Muscle layer of duodenum (tissue), 2 donors: ENCODE data around the gene SPINK2.
A peak's percentile ranks its signal among the peaks of the same experiment; 100 is the strongest.

Experiments used
- H3K27ac ChIP-seq: one replicate; pipeline ENCODE4 v1.7.0; 2013; ENCODE audit warnings: mild to moderate bottlenecking, low read length
- H3K27me3 ChIP-seq: one replicate; pipeline ENCODE4 v1.7.0; 2013; ENCODE audit warnings: low read depth, mild to moderate bottlenecking, control low read depth, low read length
- H3K36me3 ChIP-seq, 2 donors: one replicate each; pipeline ENCODE4 v1.7.0; 2013; ENCODE audit warnings: low read length in 2 of 2, control low read depth in 1 of 2, mild to moderate bottlenecking in 1 of 2; ENCODE audit not compliant: insufficient read depth in 2 of 2, control insufficient read depth in 1 of 2
- H3K4me1 ChIP-seq, 2 donors: one replicate each; pipeline ENCODE4 v1.7.0; 2013; ENCODE audit warnings: low read length in 2 of 2, mild to moderate bottlenecking in 2 of 2, control low read depth in 1 of 2, moderate library complexity in 1 of 2; ENCODE audit not compliant: insufficient read depth in 2 of 2, control insufficient read depth in 1 of 2
- H3K4me3 ChIP-seq, 2 donors: one replicate each; pipeline ENCODE4 v1.7.0; 2013; ENCODE audit warnings: low read length in 2 of 2, low read depth in 1 of 2, mild to moderate bottlenecking in 1 of 2
- H3K9me3 ChIP-seq, 2 donors: one replicate each; pipeline ENCODE4 v1.7.0; 2013; ENCODE audit warnings: low read length in 2 of 2, control low read depth in 1 of 2, mild to moderate bottlenecking in 1 of 2; ENCODE audit not compliant: control insufficient read depth in 1 of 2
- donor health status: healthy.

The SPINK2 gene

GRCh38 chr4:56799161-56799759, 22.2 kb downstream of the SPINK2 start:
- Histone ChIP-seq H3K36me3 (no peaks in the 10 kb centered on the region), H3K27ac (peak overlapping the region; percentile 90), H3K9me3 (no peaks in the 10 kb centered on the region), H3K4me3 (peak overlapping the region; percentile 73 to 97), H3K27me3 (no peaks in the 10 kb centered on the region), H3K4me1 (no peaks in the 10 kb centered on the region)

- H3K27ac ChIP-seq = no peak overlapping the region
- no peak overlapping the region for H3K4me3 ChIP-seq
- no peaks in the 10 kb centered on the region for H3K36me3 ChIP-seq
- H3K9me3 ChIP-seq = no peaks in the 10 kb centered on the region
- H3K27me3 ChIP-seq = no peaks in the 10 kb centered on the region
- no peaks in the 10 kb centered on the region for H3K4me1 ChIP-seq
These were observed 25.3 kb downstream of the SPINK2 start for GRCh38 chr4:56796211-56796610.

- no peaks in the 10 kb centered on the region for H3K9me3 ChIP-seq
- H3K27me3 ChIP-seq = no peaks in the 10 kb centered on the region
- no peaks in the 10 kb centered on the region for H3K36me3 ChIP-seq
- peaks cover 0 to 6% of the 10 kb centered on the region in 2 donors for H3K4me1 ChIP-seq
- H3K27ac ChIP-seq = no peak overlapping the region
- H3K4me3 ChIP-seq = no peak overlapping the region
These were observed 30.2 kb downstream of the SPINK2 start for GRCh38 chr4:56791316-56791715.

GRCh38 chr4:56790691-56791091, 30.8 kb downstream of the SPINK2 start:
- Histone ChIP-seq H3K4me1 (peaks cover 0 to 6% of the 10 kb centered on the region in 2 donors), H3K27ac (no peak overlapping the region), H3K36me3 (no peaks in the 10 kb centered on the region), H3K9me3 (no peaks in the 10 kb centered on the region), H3K4me3 (no peak overlapping the region), H3K27me3 (no peaks in the 10 kb centered on the region)

- Histone ChIP-seq H3K27me3 (no peaks in the 10 kb centered on the region), H3K9me3 (no peaks in the 10 kb centered on the region), H3K36me3 (no peaks in the 10 kb centered on the region), H3K4me1 (peaks cover 0 to 6% of the 10 kb centered on the region in 2 donors), H3K27ac (no peak overlapping the region), H3K4me3 (no peak overlapping the region)
These were observed 33.4 kb downstream of the SPINK2 start for GRCh38 chr4:56788081-56788480.

DNA sequence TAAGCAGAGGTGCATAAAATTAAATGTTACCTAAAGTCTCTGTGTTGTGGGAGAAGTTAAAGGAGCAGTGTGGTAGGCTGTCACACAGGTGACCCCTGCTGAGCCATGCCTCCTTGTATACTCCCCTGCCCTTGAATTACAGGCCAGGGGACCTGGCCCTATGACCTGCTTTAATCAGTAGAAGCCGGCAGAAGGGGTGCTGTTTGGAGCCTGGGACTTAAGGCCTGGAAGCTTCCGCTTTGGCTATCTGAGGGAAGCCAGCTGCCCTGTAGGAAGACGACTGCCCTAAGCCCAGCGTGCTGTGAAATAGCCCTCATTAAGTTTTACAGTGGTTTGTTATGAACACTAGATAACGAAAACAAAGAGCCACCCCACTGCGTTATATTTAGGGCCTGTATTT, 34.1 kb downstream of the SPINK2 start:
- H3K27me3 ChIP-seq = no peaks in the 10 kb centered on the region
- no peaks in the 10 kb centered on the region for H3K36me3 ChIP-seq
- peaks cover 0 to 6% of the 10 kb centered on the region in 2 donors for H3K4me1 ChIP-seq
- peak overlapping the region in 1 of 2 donors; percentile 11 for H3K4me3 ChIP-seq
- peak overlapping the region; percentile 58 for H3K27ac ChIP-seq
- H3K9me3 ChIP-seq = no peaks in the 10 kb centered on the region

- no peaks in the 10 kb centered on the region for H3K9me3 ChIP-seq
- no peak overlapping the region for H3K4me3 ChIP-seq
- H3K27ac ChIP-seq = peak overlapping the region; percentile 58
- no peaks in the 10 kb centered on the region for H3K27me3 ChIP-seq
- H3K4me1 ChIP-seq = peaks cover 0 to 6% of the 10 kb centered on the region in 2 donors
- H3K36me3 ChIP-seq = no peaks in the 10 kb centered on the region
These were observed 34.5 kb downstream of the SPINK2 start for GRCh38 chr4:56786955-56787354.

DNA sequence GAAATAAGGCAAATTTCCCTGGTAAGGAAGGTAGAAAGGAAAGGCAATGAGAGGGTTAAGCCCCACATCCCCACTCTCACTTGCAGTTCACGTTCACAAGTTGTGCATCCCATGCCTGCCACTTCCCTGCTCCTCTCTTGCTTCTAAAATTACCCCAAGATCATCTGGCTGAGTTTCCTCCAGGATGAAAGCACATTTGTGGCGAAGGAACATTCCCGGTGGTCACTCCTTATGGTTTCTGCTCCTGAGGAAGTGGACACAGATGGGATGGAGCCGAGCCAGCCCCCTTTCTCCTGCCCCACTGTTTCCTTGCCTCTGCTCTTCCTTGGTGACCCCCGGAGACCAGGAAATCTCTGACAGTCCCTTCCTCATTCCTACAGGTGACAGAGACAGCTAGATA, 37.5 kb downstream of the SPINK2 start:
- Histone ChIP-seq H3K36me3 (no peaks in the 10 kb centered on the region), H3K27ac (no peak overlapping the region), H3K27me3 (no peaks in the 10 kb centered on the region), H3K4me3 (no peak overlapping the region), H3K9me3 (no peaks in the 10 kb centered on the region), H3K4me1 (peaks cover 0 to 6% of the 10 kb centered on the region in 2 donors)

DNA sequence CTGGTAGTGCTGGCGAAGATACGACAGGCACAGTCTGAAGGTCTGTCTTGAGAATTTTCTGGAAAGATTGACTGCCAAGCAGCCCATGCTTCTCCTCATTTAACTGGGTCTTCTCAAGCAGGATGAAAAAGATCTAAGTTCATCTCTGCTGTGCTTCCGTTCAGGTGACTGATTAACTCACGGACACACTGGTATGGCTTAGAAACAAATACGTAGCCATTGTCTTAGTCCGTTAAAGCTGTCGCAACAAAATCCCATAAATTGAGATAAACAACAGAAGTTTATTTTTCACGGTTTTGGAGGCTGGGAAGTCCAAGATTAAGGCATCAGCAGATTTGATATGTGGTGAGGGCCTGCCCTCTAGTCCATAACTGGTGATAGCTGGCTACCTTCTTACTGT, 39.5 kb downstream of the SPINK2 start:
- H3K4me3 ChIP-seq = no peak overlapping the region
- no peaks in the 10 kb centered on the region for H3K9me3 ChIP-seq
- no peaks in the 10 kb centered on the region for H3K27me3 ChIP-seq
- no peak overlapping the region for H3K27ac ChIP-seq
- H3K36me3 ChIP-seq = no peaks in the 10 kb centered on the region
- H3K4me1 ChIP-seq = no peaks in the 10 kb centered on the region

DNA sequence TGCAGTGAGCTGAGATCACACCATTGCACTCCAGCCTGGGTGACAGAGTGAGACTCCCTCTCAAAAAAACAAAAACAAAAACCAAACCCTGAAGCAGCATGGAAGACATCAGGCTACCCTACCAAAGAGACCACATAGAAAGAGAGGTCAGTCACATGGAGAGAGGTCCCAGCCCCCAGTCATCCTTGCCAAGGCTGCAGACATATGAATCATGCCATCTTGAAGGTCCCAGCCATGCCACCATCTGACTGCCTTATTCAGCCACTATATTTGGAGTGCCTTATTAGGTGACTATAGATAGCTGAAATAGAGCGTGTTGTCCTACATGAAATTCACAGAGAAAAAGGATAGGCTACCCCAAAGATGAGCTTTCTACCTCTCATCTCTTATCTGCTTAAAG, 48.2 kb downstream of the SPINK2 start:
- Histone ChIP-seq H3K9me3 (no peaks in the 10 kb centered on the region), H3K36me3 (no peaks in the 10 kb centered on the region), H3K4me3 (no peak overlapping the region), H3K27me3 (no peaks in the 10 kb centered on the region), H3K27ac (no peak overlapping the region), H3K4me1 (no peaks in the 10 kb centered on the region)

- no peak overlapping the region for H3K27ac ChIP-seq
- H3K4me1 ChIP-seq = no peaks in the 10 kb centered on the region
- H3K9me3 ChIP-seq = no peaks in the 10 kb centered on the region
- no peak overlapping the region for H3K4me3 ChIP-seq
- H3K27me3 ChIP-seq = no peaks in the 10 kb centered on the region
- H3K36me3 ChIP-seq = no peaks in the 10 kb centered on the region
These were observed 49.4 kb downstream of the SPINK2 start for GRCh38 chr4:56772134-56772533.

GRCh38 chr4:56768763-56769162, 52.7 kb downstream of the SPINK2 start:
- Histone ChIP-seq H3K27me3 (no peaks in the 10 kb centered on the region), H3K27ac (no peak overlapping the region), H3K4me3 (no peak overlapping the region), H3K4me1 (no peaks in the 10 kb centered on the region), H3K9me3 (no peaks in the 10 kb centered on the region), H3K36me3 (no peaks in the 10 kb centered on the region)
